Testis (tissue), 2 donors: ENCODE data around the gene PAXIP1.

Experiments used
- CTCF ChIP-seq, 3 experiments: fragments of 450-650 bp in 2 of 3; fragments of 200-600 bp in 1 of 3; sonication (generic) in 1 of 3; IDR thresholded peaks; one replicate each; pipeline ENCODE4 v1.5.1; 2016 to 2019; ENCODE audit warnings: antibody characterized with exemption in 3 of 3, mild to moderate bottlenecking in 2 of 3, moderate library complexity in 1 of 3
- POLR2A ChIP-seq: fragments of 450-650 bp; IDR thresholded peaks from one replicate; pipeline ENCODE4 v1.6.1; 2017; ENCODE audit warnings: antibody characterized with exemption, mild to moderate bottlenecking, moderate library complexity

GRCh38 chr7:154916856-154917807 lies 85.8 kb downstream of the PAXIP1 start:
- TF ChIP-seq POLR2A = no peak
- no peak for TF ChIP-seq CTCF (IDR thresholded peaks at IDR 0.05)
